Neural progenitor cell (in vitro differentiated cells): ENCODE data around the gene RBFA. TPM values are rescaled to one million over a fixed set of nuclear protein-coding genes. Genes with fewer than 3 reads are reported as not detected.

Experiments
- DNase-seq: peaks from one replicate; pipeline ENCODE4 v3.0.0-alpha.2; 2016; ENCODE audit warnings: low spot score
- H2AFZ ChIP-seq: fragments of 200-600 bp; sonication (generic); replicated peaks from 2 replicates; pipeline ENCODE4 v1.6.1; 2016; ENCODE audit warnings: antibody characterized with exemption
- H3F3A ChIP-seq: fragments of 200-600 bp; sonication (generic); 2 replicates; pipeline ENCODE4 v1.6.1; 2016; ENCODE audit warnings: antibody characterized with exemption, low read depth
- H3K27ac ChIP-seq: fragments of 200-600 bp; sonication (generic); 2 replicates; pipeline ENCODE4 v1.5.1; 2016; ENCODE audit warnings: mild to moderate bottlenecking
- H3K27me3 ChIP-seq: fragments of 200-600 bp; sonication (generic); 2 replicates; pipeline ENCODE4 v1.6.1; 2016; ENCODE audit warnings: mild to moderate bottlenecking, moderate library complexity
- H3K36me3 ChIP-seq: fragments of 200-600 bp; sonication (generic); 2 replicates; pipeline ENCODE4 v1.5.1; 2016
- H3K4me1 ChIP-seq: fragments of 200-600 bp; sonication (generic); 2 replicates; pipeline ENCODE4 v1.6.1; 2016; ENCODE audit warnings: mixed run types
- H3K4me2 ChIP-seq: fragments of 200-600 bp; sonication (generic); 2 replicates; pipeline ENCODE4 v1.6.1; 2016
- H3K4me3 ChIP-seq: fragments of 200-600 bp; sonication (generic); 2 replicates; pipeline ENCODE4 v1.5.1; 2016
- H3K79me2 ChIP-seq: fragments of 200-600 bp; sonication (generic); 2 replicates; pipeline ENCODE4 v1.6.1; 2016; ENCODE audit warnings: low read depth
- H3K9ac ChIP-seq: fragments of 200-600 bp; sonication (generic); 2 replicates; pipeline ENCODE4 v1.6.1; 2016
- H3K9me3 ChIP-seq: fragments of 200-600 bp; sonication (generic); 2 replicates; pipeline ENCODE4 v1.5.1; 2016; ENCODE audit warnings: low read depth
- H4K20me1 ChIP-seq: fragments of 200-600 bp; sonication (generic); 2 replicates; pipeline ENCODE4 v1.6.1; 2016; ENCODE audit warnings: low read depth
- H3K27ac Mint-ChIP-seq: 3 replicates; pipeline ENCODE4 v1.8.0; 2021; ENCODE audit warnings: mixed read lengths
- H3K27me3 Mint-ChIP-seq: 2 replicates; pipeline ENCODE4 v1.8.0; 2022; ENCODE audit warnings: low read depth, mild to moderate bottlenecking, inconsistent platforms, moderate library complexity, mixed read lengths; ENCODE audit not compliant: insufficient read depth
- H3K36me3 Mint-ChIP-seq: 3 replicates; pipeline ENCODE4 v1.8.0; 2021; ENCODE audit warnings: mixed read lengths
- H3K4me1 Mint-ChIP-seq: 3 replicates; pipeline ENCODE4 v1.8.0; 2021; ENCODE audit warnings: mixed read lengths
- H3K4me3 Mint-ChIP-seq: 3 replicates; pipeline ENCODE4 v1.8.0; 2021; ENCODE audit warnings: mild to moderate bottlenecking, moderate library complexity, mixed read lengths
- H3K9me3 Mint-ChIP-seq: 3 replicates; pipeline ENCODE4 v1.8.0; 2020; ENCODE audit warnings: mixed read lengths
- EZH2 ChIP-seq: fragments of 200-600 bp; sonication (generic); IDR thresholded peaks from 2 replicates; pipeline ENCODE4 v1.6.1; 2017; ENCODE audit warnings: antibody characterized with exemption, mild to moderate bottlenecking, moderate library complexity
- EZH2phosphoT487 ChIP-seq: fragments of 200-600 bp; sonication (generic); IDR thresholded peaks from 2 replicates; pipeline ENCODE4 v1.6.1; 2017; ENCODE audit warnings: antibody characterized with exemption
- total RNA-seq: library from RNA; depleted of rRNA; stranded (reverse); fragments of >200 nt; gene quantifications from 2 replicates; pipeline ENCODE4 v1.2.3, GENCODE V29; 2015; ENCODE audit warnings: low replicate concordance
- TF ChIP-seq, protein P1 (sequence below): fragments of 200-600 bp; sonication (generic); IDR thresholded peaks from 2 replicates; pipeline ENCODE4 v1.5.1; 2017; ENCODE audit warnings: antibody characterized with exemption, mild to moderate bottlenecking

Gene RBFA
- total RNA-seq, 1 donor from 2014 or later = 22.9 TPM

DNA sequence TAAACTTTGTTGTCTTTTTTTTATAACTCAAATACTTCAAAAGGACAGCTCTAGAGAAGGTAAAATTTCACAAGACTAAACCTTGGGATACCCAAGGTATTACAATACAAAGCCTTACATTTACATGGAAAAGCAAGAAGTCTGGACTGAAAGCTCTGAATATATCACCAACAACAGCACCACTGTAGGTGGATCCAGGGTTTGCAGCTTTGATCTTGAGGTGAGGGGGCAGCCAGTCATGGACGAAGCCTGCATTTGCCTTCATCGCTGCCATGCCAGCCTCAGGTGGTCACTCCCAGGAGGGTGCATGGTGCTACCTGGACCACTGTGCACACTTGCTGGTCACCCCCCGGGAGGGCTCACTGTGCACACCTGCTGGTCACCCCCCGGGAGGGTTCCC, 36.6 kb downstream of the RBFA start:
- Histone ChIP-seq H3K4me3 (no peak overlapping the region), H3K79me2 (no peaks in the 10 kb centered on the region), H3K4me2 (no peak overlapping the region), H3K4me1 (no peaks in the 10 kb centered on the region), H3K9ac (no peak overlapping the region), H3K27me3 (no peaks in the 10 kb centered on the region), H3K27ac (no peak overlapping the region), H3F3A (no peaks in the 10 kb centered on the region), H2AFZ (no peak overlapping the region), H3K36me3 (no peaks in the 10 kb centered on the region), H4K20me1 (no peaks in the 10 kb centered on the region), H3K9me3 (no peaks in the 10 kb centered on the region)
- Mint-ChIP-seq H3K4me1 (peaks cover 2% of the 10 kb centered on the region), H3K36me3 (peaks cover 8% of the 10 kb centered on the region), H3K27ac (no peak overlapping the region), H3K4me3 (no peak overlapping the region), H3K27me3 (no peaks in the 10 kb centered on the region), H3K9me3 (peaks cover 14% of the 10 kb centered on the region)
- DNase-seq = no peak
- TF ChIP-seq EZH2phosphoT487 (no peak), EZH2 (no peak)
- TF ChIP-seq, protein P1, sequence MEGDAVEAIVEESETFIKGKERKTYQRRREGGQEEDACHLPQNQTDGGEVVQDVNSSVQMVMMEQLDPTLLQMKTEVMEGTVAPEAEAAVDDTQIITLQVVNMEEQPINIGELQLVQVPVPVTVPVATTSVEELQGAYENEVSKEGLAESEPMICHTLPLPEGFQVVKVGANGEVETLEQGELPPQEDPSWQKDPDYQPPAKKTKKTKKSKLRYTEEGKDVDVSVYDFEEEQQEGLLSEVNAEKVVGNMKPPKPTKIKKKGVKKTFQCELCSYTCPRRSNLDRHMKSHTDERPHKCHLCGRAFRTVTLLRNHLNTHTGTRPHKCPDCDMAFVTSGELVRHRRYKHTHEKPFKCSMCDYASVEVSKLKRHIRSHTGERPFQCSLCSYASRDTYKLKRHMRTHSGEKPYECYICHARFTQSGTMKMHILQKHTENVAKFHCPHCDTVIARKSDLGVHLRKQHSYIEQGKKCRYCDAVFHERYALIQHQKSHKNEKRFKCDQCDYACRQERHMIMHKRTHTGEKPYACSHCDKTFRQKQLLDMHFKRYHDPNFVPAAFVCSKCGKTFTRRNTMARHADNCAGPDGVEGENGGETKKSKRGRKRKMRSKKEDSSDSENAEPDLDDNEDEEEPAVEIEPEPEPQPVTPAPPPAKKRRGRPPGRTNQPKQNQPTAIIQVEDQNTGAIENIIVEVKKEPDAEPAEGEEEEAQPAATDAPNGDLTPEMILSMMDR = no peak

DNA sequence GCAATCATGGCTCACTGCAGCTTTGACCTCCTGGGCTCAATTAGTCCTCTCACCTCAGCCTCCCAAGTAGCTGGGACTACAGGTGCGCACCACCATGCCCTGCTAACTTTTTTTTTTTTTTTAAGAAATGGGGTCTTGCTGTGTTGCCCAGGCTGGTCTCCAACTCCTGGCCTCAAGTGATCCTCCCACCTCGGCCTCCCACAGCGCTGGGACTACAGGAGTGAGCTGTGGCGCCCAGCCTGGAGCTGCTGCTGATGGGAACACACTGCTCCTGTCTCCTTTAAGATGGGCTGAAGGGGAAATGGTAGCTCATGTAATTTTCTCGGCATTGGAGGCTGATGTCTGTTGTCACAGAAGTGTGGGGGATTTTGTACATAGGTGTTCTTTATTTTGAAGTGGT, 39.9 kb downstream of the RBFA start:
- peaks cover 18% of the 10 kb centered on the region for H3K9me3 Mint-ChIP-seq
- H4K20me1 ChIP-seq = no peaks in the 10 kb centered on the region
- peak overlapping the region; percentile 7 for H3K27ac Mint-ChIP-seq
- H3K27me3 Mint-ChIP-seq = no peaks in the 10 kb centered on the region
- H3K27me3 ChIP-seq = no peaks in the 10 kb centered on the region
- no peaks in the 10 kb centered on the region for H3K9me3 ChIP-seq
- TF ChIP-seq EZH2phosphoT487 = no peak
- TF ChIP-seq, protein P1 = no peak
- TF ChIP-seq EZH2 = no peak
- no peak overlapping the region for H2AFZ ChIP-seq
- peak overlapping the region; percentile 11 for H3K4me3 Mint-ChIP-seq
- peaks cover 2% of the 10 kb centered on the region for H3K4me1 Mint-ChIP-seq
- no peaks in the 10 kb centered on the region for H3K79me2 ChIP-seq
- peaks cover 10% of the 10 kb centered on the region for H3K36me3 Mint-ChIP-seq
- H3F3A ChIP-seq = no peaks in the 10 kb centered on the region
- no peak for DNase-seq
- H3K4me1 ChIP-seq = no peaks in the 10 kb centered on the region
- H3K4me2 ChIP-seq = no peak overlapping the region
- no peak overlapping the region for H3K4me3 ChIP-seq
- no peaks in the 10 kb centered on the region for H3K36me3 ChIP-seq
- H3K9ac ChIP-seq = no peak overlapping the region
- H3K27ac ChIP-seq = no peak overlapping the region

DNA sequence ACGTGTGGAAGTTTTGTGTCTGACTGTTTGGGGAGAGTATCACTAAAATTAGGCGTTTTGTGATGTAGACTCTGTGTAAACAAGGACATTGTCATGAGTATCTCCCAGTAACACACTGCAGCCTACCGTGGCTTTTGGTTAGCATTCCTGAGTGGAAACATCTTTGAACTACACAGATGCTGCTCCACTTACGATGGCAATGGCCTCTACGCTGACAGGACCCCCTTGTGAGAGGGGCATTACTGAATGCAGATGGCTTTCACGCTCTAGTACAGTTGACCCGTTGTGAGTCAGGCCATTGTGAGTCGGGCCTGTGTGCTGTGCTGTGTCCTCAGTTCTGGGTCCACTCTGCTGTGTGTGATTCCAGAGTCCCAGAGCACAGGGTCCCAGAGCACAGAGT, 40.5 kb downstream of the RBFA start:
- no peak overlapping the region for H2AFZ ChIP-seq
- H3K4me1 ChIP-seq = no peaks in the 10 kb centered on the region
- no peak overlapping the region for H3K27ac ChIP-seq
- H3K9me3 ChIP-seq = no peaks in the 10 kb centered on the region
- DNase-seq = no peak
- no peak overlapping the region for H3K9ac ChIP-seq
- peaks cover 10% of the 10 kb centered on the region for H3K36me3 Mint-ChIP-seq
- peak overlapping the region; percentile 11 for H3K4me3 Mint-ChIP-seq
- H3K36me3 ChIP-seq = no peaks in the 10 kb centered on the region
- no peak overlapping the region for H3K27ac Mint-ChIP-seq
- H3K27me3 ChIP-seq = no peaks in the 10 kb centered on the region
- H3K27me3 Mint-ChIP-seq = no peaks in the 10 kb centered on the region
- no peaks in the 10 kb centered on the region for H3F3A ChIP-seq
- TF ChIP-seq EZH2phosphoT487 (no peak), EZH2 (no peak)
- TF ChIP-seq, protein P1 = no peak
- H3K4me2 ChIP-seq = no peak overlapping the region
- no peaks in the 10 kb centered on the region for H4K20me1 ChIP-seq
- peaks cover 2% of the 10 kb centered on the region for H3K4me1 Mint-ChIP-seq
- no peak overlapping the region for H3K4me3 ChIP-seq
- peaks cover 18% of the 10 kb centered on the region for H3K9me3 Mint-ChIP-seq
- H3K79me2 ChIP-seq = no peaks in the 10 kb centered on the region
